ENCODE measurements around the gene OR10D3. TPM values are rescaled to one million over a fixed set of nuclear protein-coding genes. Genes with fewer than 3 reads are reported as not detected.

OR10D3 gene
- total and polyA plus RNA-seq, 4 donors, result not detected

- 89% methylated on average over 2 of the region's 2 CpGs for WGBS
- H3K9me3 ChIP-seq (ENCODE audit: control insufficient read depth in 4 of 4, low read length in 3 of 4), result peaks cover 0 to 2% (median 0%) of the 10 kb centered on the region in 4 donors
- H3K9ac ChIP-seq (ENCODE audit: low read depth in 1 of 2, low read length in 2 of 2), result no peak overlapping the region
- no peaks in the 10 kb centered on the region for H3K4me1 ChIP-seq (ENCODE audit: control insufficient read depth in 4 of 4, insufficient read depth in 4 of 4, low read length in 3 of 4)
- no peak overlapping the region for H3K27ac ChIP-seq (ENCODE audit: low read depth in 1 of 2, low read length in 2 of 2)
- H3K36me3 ChIP-seq (ENCODE audit: control insufficient read depth in 4 of 4, insufficient read depth in 3 of 4, low read depth in 1 of 4, low read length in 3 of 4), result peaks cover 0 to under 1% (median 0%) of the 10 kb centered on the region in 4 donors
- H3K4me3 ChIP-seq (ENCODE audit: low read depth in 1 of 3, low read length in 3 of 3), result no peak overlapping the region
- no peaks in the 10 kb centered on the region for H3K27me3 ChIP-seq (ENCODE audit: control insufficient read depth in 4 of 4, insufficient read depth in 4 of 4, low read length in 3 of 4)
- DNase-seq (ENCODE audit: low spot score), result no peak
- TF ChIP-seq NR2F2 (IDR thresholded peaks at IDR 0.05) (no peak), ATF3 (IDR thresholded peaks at IDR 0.05) (no peak), YY1 (IDR thresholded peaks at IDR 0.05) (no peak), HNF4G (IDR thresholded peaks at IDR 0.05) (no peak), CTCF (IDR thresholded peaks at IDR 0.05; ENCODE audit: low read depth, low read length, missing input control) (no peak), REST (IDR thresholded peaks at IDR 0.05) (no peak)
Observed at GRCh38 chr11:124147951-124148350, 35.2 kb upstream of the OR10D3 start.

- no peak for DNase-seq (ENCODE audit: low spot score)
Observed at GRCh38 chr11:124150684-124151083, 32.5 kb upstream of the OR10D3 start.

More at GRCh38 chr11:124150684-124151083, 32.5 kb upstream of the OR10D3 start:
- peaks cover 0 to 2% (median 0%) of the 10 kb centered on the region in 4 donors for H3K9me3 ChIP-seq (ENCODE audit: control insufficient read depth in 4 of 4, low read length in 3 of 4)
- no peak overlapping the region for H3K4me3 ChIP-seq (ENCODE audit: low read depth in 1 of 3, low read length in 3 of 3)
- TF ChIP-seq REST (IDR thresholded peaks at IDR 0.05), result no peak
- no peak for TF ChIP-seq NR2F2 (IDR thresholded peaks at IDR 0.05)
- no peak for TF ChIP-seq RXRA (IDR thresholded peaks at IDR 0.05)
- TF ChIP-seq ZBTB33 (IDR thresholded peaks at IDR 0.05), result no peak
- TF ChIP-seq GABPA (IDR thresholded peaks at IDR 0.05 in 1 of 2, conservative IDR thresholded peaks at IDR 0.05 in 1 of 2), result no peak
- no peak for TF ChIP-seq CTCF (IDR thresholded peaks at IDR 0.05; ENCODE audit: low read depth, low read length, missing input control)
- TF ChIP-seq YY1 (IDR thresholded peaks at IDR 0.05), result no peak
- no peak for TF ChIP-seq EGR1 (IDR thresholded peaks at IDR 0.05; ENCODE audit: low read depth in 2 of 2)
- TF ChIP-seq TAF1 (conservative IDR thresholded peaks at IDR 0.05), result no peak
- TF ChIP-seq MAX (IDR thresholded peaks at IDR 0.05), result no peak
- TF ChIP-seq ATF3 (IDR thresholded peaks at IDR 0.05), result no peak
- TF ChIP-seq HNF4A (conservative IDR thresholded peaks at IDR 0.05), result no peak
- no peak for TF ChIP-seq SP1 (IDR thresholded peaks at IDR 0.05)
- TF ChIP-seq RAD21 (IDR thresholded peaks at IDR 0.05), result no peak
- TF ChIP-seq FOXA1 (IDR thresholded peaks at IDR 0.05), result no peak
- no peak for TF ChIP-seq HNF4G (IDR thresholded peaks at IDR 0.05)
- no peak for TF ChIP-seq FOXA2 (IDR thresholded peaks at IDR 0.05)
- no peak for TF ChIP-seq JUND (IDR thresholded peaks at IDR 0.05)
- H3K27me3 ChIP-seq (ENCODE audit: control insufficient read depth in 4 of 4, insufficient read depth in 4 of 4, low read length in 3 of 4), result no peaks in the 10 kb centered on the region
- no peaks in the 10 kb centered on the region for H3K36me3 ChIP-seq (ENCODE audit: control insufficient read depth in 4 of 4, insufficient read depth in 3 of 4, low read depth in 1 of 4, low read length in 3 of 4)
- 73% methylated on average over 5 of the region's 5 CpGs for WGBS
- no peak overlapping the region for H3K9ac ChIP-seq (ENCODE audit: low read depth in 1 of 2, low read length in 2 of 2)
- no peak overlapping the region for H3K27ac ChIP-seq (ENCODE audit: low read depth in 1 of 2, low read length in 2 of 2)
- no peaks in the 10 kb centered on the region for H3K4me1 ChIP-seq (ENCODE audit: control insufficient read depth in 4 of 4, insufficient read depth in 4 of 4, low read length in 3 of 4)

Measured in liver (tissue), 9 donors.